ENCODE results near the gene KCNIP4. TPM values are rescaled to one million over a fixed set of nuclear protein-coding genes. Genes with fewer than 3 reads are reported as not detected.
A peak's percentile ranks its signal among the peaks of the same experiment; 100 is the strongest.

KCNIP4 gene
- total and polyA plus RNA-seq, 2 experiments from 2014 or later, result 0.14 to 0.63 TPM

DNA sequence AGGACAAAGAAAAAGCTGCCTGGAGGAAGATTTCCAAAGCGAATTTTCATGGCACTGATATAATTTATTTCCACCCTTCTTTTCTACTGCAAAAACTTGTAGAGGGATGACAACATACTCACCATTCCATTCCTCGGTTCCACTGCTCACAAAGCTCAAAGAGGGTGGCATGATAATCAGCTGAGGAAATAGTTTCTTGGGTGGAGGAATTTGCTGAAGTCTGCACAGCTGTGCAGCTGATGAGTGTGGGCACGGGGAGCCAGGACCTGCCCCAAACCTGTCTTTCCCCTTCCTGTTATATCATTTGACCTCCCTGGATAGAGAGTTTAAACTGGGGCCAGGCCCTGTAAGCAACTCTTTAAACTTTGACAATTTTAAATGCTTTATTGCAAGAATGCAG lies 1087.7 kb downstream of the KCNIP4 start:
- ATAC-seq, result no peak
- H3K27ac ChIP-seq (ENCODE audit: low read depth), result no peak overlapping the region
- no peak overlapping the region for H3K27ac Mint-ChIP-seq

More for the DNA sequence above, 1087.7 kb downstream of the KCNIP4 start:
- Histone ChIP-seq H3K9me2 (ENCODE audit: insufficient read depth) (no peaks in the 10 kb centered on the region), H3K4me1 (ENCODE audit: insufficient read depth) (no peaks in the 10 kb centered on the region), H4K20me1 (replicated peaks; ENCODE audit: insufficient read depth) (no peaks in the 10 kb centered on the region), H3K4me3 (no peak overlapping the region), H3K27me3 (ENCODE audit: insufficient read depth) (no peaks in the 10 kb centered on the region), H3F3A (replicated peaks; ENCODE audit: low read depth) (no peaks in the 10 kb centered on the region), H3K79me2 (replicated peaks; ENCODE audit: insufficient read depth) (no peaks in the 10 kb centered on the region), H3K4me2 (no peak overlapping the region), H2AFZ (peak overlapping the region; percentile 38; the same call in 1 of the 2 replicates), H3K36me3 (ENCODE audit: insufficient read depth) (no peaks in the 10 kb centered on the region)
- H3K4me1 Mint-ChIP-seq, result no peaks in the 10 kb centered on the region
- no peak for DNase-seq (ENCODE audit: low spot score)
- peaks cover 9% of the 10 kb centered on the region; the same call in 2 of the 3 replicates for H3K9me3 Mint-ChIP-seq
- no peaks in the 10 kb centered on the region for H3K27me3 Mint-ChIP-seq (ENCODE audit: insufficient read depth, low read depth, poor library complexity)
- no peak overlapping the region for H3K4me3 Mint-ChIP-seq
- TF ChIP-seq EZH2 (IDR thresholded peaks at IDR 0.05; ENCODE audit: low read depth, unreplicated experiment), result no peak
- TF ChIP-seq, protein P1, sequence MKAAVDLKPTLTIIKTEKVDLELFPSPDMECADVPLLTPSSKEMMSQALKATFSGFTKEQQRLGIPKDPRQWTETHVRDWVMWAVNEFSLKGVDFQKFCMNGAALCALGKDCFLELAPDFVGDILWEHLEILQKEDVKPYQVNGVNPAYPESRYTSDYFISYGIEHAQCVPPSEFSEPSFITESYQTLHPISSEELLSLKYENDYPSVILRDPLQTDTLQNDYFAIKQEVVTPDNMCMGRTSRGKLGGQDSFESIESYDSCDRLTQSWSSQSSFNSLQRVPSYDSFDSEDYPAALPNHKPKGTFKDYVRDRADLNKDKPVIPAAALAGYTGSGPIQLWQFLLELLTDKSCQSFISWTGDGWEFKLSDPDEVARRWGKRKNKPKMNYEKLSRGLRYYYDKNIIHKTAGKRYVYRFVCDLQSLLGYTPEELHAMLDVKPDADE (IDR thresholded peaks at IDR 0.05), result no peak
- TF ChIP-seq ZNF331 (CRISPR knock-in tag; IDR thresholded peaks at IDR 0.05; ENCODE audit: low read depth), result no peak
- no peak for TF ChIP-seq ZNF114 (CRISPR knock-in tag; IDR thresholded peaks at IDR 0.05)
- TF ChIP-seq, protein P2, sequence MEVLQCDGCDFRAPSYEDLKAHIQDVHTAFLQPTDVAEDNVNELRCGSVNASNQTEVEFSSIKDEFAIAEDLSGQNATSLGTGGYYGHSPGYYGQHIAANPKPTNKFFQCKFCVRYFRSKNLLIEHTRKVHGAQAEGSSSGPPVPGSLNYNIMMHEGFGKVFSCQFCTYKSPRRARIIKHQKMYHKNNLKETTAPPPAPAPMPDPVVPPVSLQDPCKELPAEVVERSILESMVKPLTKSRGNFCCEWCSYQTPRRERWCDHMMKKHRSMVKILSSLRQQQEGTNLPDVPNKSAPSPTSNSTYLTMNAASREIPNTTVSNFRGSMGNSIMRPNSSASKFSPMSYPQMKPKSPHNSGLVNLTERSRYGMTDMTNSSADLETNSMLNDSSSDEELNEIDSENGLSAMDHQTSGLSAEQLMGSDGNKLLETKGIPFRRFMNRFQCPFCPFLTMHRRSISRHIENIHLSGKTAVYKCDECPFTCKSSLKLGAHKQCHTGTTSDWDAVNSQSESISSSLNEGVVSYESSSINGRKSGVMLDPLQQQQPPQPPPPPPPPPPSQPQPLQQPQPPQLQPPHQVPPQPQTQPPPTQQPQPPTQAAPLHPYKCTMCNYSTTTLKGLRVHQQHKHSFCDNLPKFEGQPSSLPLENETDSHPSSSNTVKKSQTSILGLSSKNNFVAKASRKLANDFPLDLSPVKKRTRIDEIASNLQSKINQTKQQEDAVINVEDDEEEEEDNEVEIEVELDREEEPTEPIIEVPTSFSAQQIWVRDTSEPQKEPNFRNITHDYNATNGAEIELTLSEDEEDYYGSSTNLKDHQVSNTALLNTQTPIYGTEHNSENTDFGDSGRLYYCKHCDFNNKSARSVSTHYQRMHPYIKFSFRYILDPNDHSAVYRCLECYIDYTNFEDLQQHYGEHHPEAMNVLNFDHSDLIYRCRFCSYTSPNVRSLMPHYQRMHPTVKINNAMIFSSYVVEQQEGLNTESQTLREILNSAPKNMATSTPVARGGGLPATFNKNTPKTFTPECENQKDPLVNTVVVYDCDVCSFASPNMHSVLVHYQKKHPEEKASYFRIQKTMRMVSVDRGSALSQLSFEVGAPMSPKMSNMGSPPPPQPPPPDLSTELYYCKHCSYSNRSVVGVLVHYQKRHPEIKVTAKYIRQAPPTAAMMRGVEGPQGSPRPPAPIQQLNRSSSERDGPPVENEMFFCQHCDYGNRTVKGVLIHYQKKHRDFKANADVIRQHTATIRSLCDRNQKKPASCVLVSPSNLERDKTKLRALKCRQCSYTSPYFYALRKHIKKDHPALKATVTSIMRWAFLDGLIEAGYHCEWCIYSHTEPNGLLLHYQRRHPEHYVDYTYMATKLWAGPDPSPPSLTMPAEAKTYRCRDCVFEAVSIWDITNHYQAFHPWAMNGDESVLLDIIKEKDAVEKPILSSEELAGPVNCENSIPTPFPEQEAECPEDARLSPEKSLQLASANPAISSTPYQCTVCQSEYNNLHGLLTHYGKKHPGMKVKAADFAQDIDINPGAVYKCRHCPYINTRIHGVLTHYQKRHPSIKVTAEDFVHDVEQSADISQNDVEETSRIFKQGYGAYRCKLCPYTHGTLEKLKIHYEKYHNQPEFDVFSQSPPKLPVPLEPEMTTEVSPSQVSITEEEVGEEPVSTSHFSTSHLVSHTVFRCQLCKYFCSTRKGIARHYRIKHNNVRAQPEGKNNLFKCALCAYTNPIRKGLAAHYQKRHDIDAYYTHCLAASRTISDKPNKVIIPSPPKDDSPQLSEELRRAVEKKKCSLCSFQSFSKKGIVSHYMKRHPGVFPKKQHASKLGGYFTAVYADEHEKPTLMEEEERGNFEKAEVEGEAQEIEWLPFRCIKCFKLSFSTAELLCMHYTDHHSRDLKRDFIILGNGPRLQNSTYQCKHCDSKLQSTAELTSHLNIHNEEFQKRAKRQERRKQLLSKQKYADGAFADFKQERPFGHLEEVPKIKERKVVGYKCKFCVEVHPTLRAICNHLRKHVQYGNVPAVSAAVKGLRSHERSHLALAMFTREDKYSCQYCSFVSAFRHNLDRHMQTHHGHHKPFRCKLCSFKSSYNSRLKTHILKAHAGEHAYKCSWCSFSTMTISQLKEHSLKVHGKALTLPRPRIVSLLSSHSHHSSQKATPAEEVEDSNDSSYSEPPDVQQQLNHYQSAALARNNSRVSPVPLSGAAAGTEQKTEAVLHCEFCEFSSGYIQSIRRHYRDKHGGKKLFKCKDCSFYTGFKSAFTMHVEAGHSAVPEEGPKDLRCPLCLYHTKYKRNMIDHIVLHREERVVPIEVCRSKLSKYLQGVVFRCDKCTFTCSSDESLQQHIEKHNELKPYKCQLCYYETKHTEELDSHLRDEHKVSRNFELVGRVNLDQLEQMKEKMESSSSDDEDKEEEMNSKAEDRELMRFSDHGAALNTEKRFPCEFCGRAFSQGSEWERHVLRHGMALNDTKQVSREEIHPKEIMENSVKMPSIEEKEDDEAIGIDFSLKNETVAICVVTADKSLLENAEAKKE (CRISPR knock-in tag; IDR thresholded peaks at IDR 0.05), result no peak
- TF ChIP-seq EZH2phosphoT487 (IDR thresholded peaks at IDR 0.05; ENCODE audit: unreplicated experiment), result no peak
- TF ChIP-seq POLR2AphosphoS5 (IDR thresholded peaks at IDR 0.05; ENCODE audit: low read depth), result no peak
- TF ChIP-seq, protein P3, sequence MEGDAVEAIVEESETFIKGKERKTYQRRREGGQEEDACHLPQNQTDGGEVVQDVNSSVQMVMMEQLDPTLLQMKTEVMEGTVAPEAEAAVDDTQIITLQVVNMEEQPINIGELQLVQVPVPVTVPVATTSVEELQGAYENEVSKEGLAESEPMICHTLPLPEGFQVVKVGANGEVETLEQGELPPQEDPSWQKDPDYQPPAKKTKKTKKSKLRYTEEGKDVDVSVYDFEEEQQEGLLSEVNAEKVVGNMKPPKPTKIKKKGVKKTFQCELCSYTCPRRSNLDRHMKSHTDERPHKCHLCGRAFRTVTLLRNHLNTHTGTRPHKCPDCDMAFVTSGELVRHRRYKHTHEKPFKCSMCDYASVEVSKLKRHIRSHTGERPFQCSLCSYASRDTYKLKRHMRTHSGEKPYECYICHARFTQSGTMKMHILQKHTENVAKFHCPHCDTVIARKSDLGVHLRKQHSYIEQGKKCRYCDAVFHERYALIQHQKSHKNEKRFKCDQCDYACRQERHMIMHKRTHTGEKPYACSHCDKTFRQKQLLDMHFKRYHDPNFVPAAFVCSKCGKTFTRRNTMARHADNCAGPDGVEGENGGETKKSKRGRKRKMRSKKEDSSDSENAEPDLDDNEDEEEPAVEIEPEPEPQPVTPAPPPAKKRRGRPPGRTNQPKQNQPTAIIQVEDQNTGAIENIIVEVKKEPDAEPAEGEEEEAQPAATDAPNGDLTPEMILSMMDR (conservative IDR thresholded peaks at IDR 0.05; ENCODE audit: low read depth in 2 of 2), result no peak
- no peak for TF ChIP-seq JUNB (IDR thresholded peaks at IDR 0.05; ENCODE audit: unreplicated experiment)
- no peaks in the 10 kb centered on the region for H3K36me3 Mint-ChIP-seq (ENCODE audit: low read depth)
